Body of pancreas (tissue), 4 donors: ENCODE results near the gene TOX2. TPM values are rescaled to one million over a fixed set of nuclear protein-coding genes. Genes with fewer than 3 reads are reported as not detected.

Experiments used
- ATAC-seq: fragments of 150-250 bp; one replicate; pipeline ENCODE4 v1.9.1; 2016
- DNase-seq, 4 donors: peaks; one replicate each; pipeline ENCODE4 v3.0.0-alpha.2; 2019
- H3K27ac ChIP-seq, 4 donors: fragments of 200-600 bp; sonication (generic); 1 replicate in 3 of 4; 2 replicates in 1 of 4; pipeline versions ENCODE4 v1.5.1 to v1.6.1; 2016 to 2019; ENCODE audit warnings: mild to moderate bottlenecking in 1 of 4, mixed read lengths in 1 of 4, moderate library complexity in 1 of 4
- H3K27me3 ChIP-seq, 2 donors: fragments of 200-600 bp; sonication (generic); one replicate each; pipeline ENCODE4 v1.6.0; 2016; ENCODE audit warnings: mild to moderate bottlenecking in 1 of 2
- H3K36me3 ChIP-seq, 2 donors: fragments of 200-600 bp; sonication (generic); replicated peaks in 1 of 2; 2 replicates each; pipeline ENCODE4 v1.5.1; 2016; ENCODE audit warnings: low read depth in 2 of 2; ENCODE audit not compliant: insufficient read depth in 1 of 2
- H3K4me1 ChIP-seq: fragments of 200-600 bp; sonication (generic); one replicate; pipeline ENCODE4 v1.6.0; 2016
- H3K4me3 ChIP-seq, 2 donors: fragments of 200-600 bp; sonication (generic); 1 replicate in 1 of 2; 2 replicates in 1 of 2; pipeline ENCODE4 v1.5.1; 2016 to 2019
- H3K9me3 ChIP-seq, 3 donors: fragments of 200-600 bp; sonication (generic); 1 replicate in 2 of 3; 2 replicates in 1 of 3; pipeline ENCODE4 v1.5.1; 2016
- CTCF ChIP-seq, 7 experiments: fragments of 450-650 bp in 4 of 7; fragments of 200-600 bp in 3 of 7; sonication (generic) in 3 of 7; IDR thresholded peaks; one replicate each; pipeline ENCODE4 v1.5.1; 2016 to 2019; ENCODE audit warnings: antibody characterized with exemption in 7 of 7
- POLR2A ChIP-seq, 3 donors: fragments of 450-650 bp; IDR thresholded peaks; one replicate each; pipeline ENCODE4 v1.6.1; 2016; ENCODE audit warnings: antibody characterized with exemption in 3 of 3, mild to moderate bottlenecking in 2 of 3
- WGBS, 2 donors: methylation state at CpG; one replicate each; pipeline ENCODE4 v1.1.5; 2017; 5-methylcytosine and 5-hydroxymethylcytosine counted together
- intact Hi-C: fragments of 100-400 bp; cut with DNase I; formaldehyde crosslinking; loops from one replicate; pipeline ENCODE4 v1.15.1; 2023
- total RNA-seq, 2 donors: library from RNA; depleted of rRNA; stranded (reverse); fragments of >200 nt; gene quantifications; one replicate each; pipeline ENCODE4 v1.1.0, GENCODE V29; 2016

The TOX2 gene
- total RNA-seq, 2 donors from 2014 or later = 1.8 to 2.0 TPM

DNA sequence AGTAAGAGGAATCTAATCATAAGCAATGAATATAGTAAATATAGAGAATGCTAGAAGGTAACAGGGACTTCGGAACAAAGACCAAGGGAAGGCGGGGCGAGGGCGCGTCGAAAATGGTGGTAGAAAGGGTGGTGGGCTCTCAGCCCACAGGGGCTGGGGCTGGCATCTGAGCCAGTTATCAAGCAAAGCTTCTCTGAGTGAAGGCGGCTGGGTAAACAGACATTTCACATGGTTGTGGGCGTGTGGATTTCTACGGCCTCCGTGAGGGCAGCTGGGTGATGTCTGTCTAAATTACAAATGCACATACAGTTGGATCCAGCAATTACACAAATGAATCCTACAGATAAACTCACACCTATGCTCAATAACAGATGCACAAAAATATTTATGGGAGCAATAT, 56.6 kb downstream of the TOX2 start:
- Histone ChIP-seq H3K9me3 (peaks cover 0 to 4% (median 0%) of the 10 kb centered on the region in 3 donors), H3K4me1 (no peaks in the 10 kb centered on the region), H3K4me3 (no peak overlapping the region), H3K27ac (no peak overlapping the region), H3K27me3 (no peaks in the 10 kb centered on the region), H3K36me3 (no peaks in the 10 kb centered on the region)
- ATAC-seq = no peak
- TF ChIP-seq POLR2A (IDR thresholded peaks at IDR 0.05) (no peak), CTCF (IDR thresholded peaks at IDR 0.05) (no peak)
- WGBS, 2 donors = 86 to 87% methylated on average over 10 of the region's 10 CpGs
- no peak for DNase-seq
- intact Hi-C loops = no loop called here

- Histone ChIP-seq H3K4me3 (no peak overlapping the region), H3K9me3 (peaks cover 0 to 5% (median 0%) of the 10 kb centered on the region in 3 donors), H3K27me3 (no peaks in the 10 kb centered on the region), H3K4me1 (no peaks in the 10 kb centered on the region), H3K27ac (no peak overlapping the region), H3K36me3 (no peaks in the 10 kb centered on the region)
- no peak for DNase-seq
- TF ChIP-seq POLR2A (IDR thresholded peaks at IDR 0.05) (no peak), CTCF (IDR thresholded peaks at IDR 0.05) (no peak)
- WGBS, 2 donors = 46 to 54% methylated on average over 2 of the region's 2 CpGs
- ATAC-seq = no peak
- intact Hi-C loops = no loop called here
These were observed 57.4 kb downstream of the TOX2 start for GRCh38 chr20:43972051-43972450.

- no peak for ATAC-seq
- 82 to 100% methylated on average over 2 of the region's 2 CpGs for WGBS, 2 donors
- no peak overlapping the region for H3K4me3 ChIP-seq
- no peak overlapping the region for H3K27ac ChIP-seq
- no peaks in the 10 kb centered on the region for H3K4me1 ChIP-seq
- peaks cover 0 to 5% (median 0%) of the 10 kb centered on the region in 3 donors for H3K9me3 ChIP-seq
- intact Hi-C loops = no loop called here
- H3K27me3 ChIP-seq = no peaks in the 10 kb centered on the region
- no peak for TF ChIP-seq POLR2A (IDR thresholded peaks at IDR 0.05)
- TF ChIP-seq CTCF (IDR thresholded peaks at IDR 0.05) = no peak
- no peaks in the 10 kb centered on the region for H3K36me3 ChIP-seq
- no peak for DNase-seq
These were observed 58.0 kb downstream of the TOX2 start for GRCh38 chr20:43972692-43973091.

- WGBS, 2 donors = 70 to 86% methylated on average over 5 to 6 of the region's 6 CpGs
- H3K36me3 ChIP-seq = no peaks in the 10 kb centered on the region
- no peak for DNase-seq
- no peak for ATAC-seq
- H3K9me3 ChIP-seq = peaks cover 0 to 5% (median 0%) of the 10 kb centered on the region in 3 donors
- no peak for TF ChIP-seq POLR2A (IDR thresholded peaks at IDR 0.05)
- TF ChIP-seq CTCF (IDR thresholded peaks at IDR 0.05) = no peak
- no peaks in the 10 kb centered on the region for H3K4me1 ChIP-seq
- intact Hi-C loops = no loop called here
- no peak overlapping the region for H3K4me3 ChIP-seq
- no peaks in the 10 kb centered on the region for H3K27me3 ChIP-seq
- H3K27ac ChIP-seq = no peak overlapping the region
These were observed 58.6 kb downstream of the TOX2 start for GRCh38 chr20:43973231-43973630.

GRCh38 chr20:43973671-43974450, 59.2 kb downstream of the TOX2 start:
- no peak for ATAC-seq
- 67 to 72% methylated on average over 7 to 8 of the region's 8 CpGs for WGBS, 2 donors
- no peak for TF ChIP-seq POLR2A (IDR thresholded peaks at IDR 0.05)
- TF ChIP-seq CTCF (IDR thresholded peaks at IDR 0.05) = no peak
- Histone ChIP-seq H3K27ac (no peak overlapping the region), H3K4me3 (no peak overlapping the region), H3K4me1 (no peaks in the 10 kb centered on the region), H3K36me3 (no peaks in the 10 kb centered on the region), H3K9me3 (peaks cover 0 to 5% (median 0%) of the 10 kb centered on the region in 3 donors), H3K27me3 (peaks cover 0 to 3% of the 10 kb centered on the region in 2 donors)
- intact Hi-C loops = no loop called here
- no peak for DNase-seq
